IMR-90 (cell line): ENCODE results near the gene LILRA2. TPM values are rescaled to one million over a fixed set of nuclear protein-coding genes. Genes with fewer than 3 reads are reported as not detected.
"Not testable (repeated sequence)": the region's sequence is repeated elsewhere in the genome, so short reads cannot be mapped to it uniquely, and the experiment has no call there.

Experiments
- ATAC-seq: fragments of 200-7000 bp; cut with Tn5 transposase; 2 replicates; pipeline ENCODE4 v1.9.1; 2020; ENCODE audit warnings: low read depth, mild to moderate bottlenecking, moderate library complexity
- BruUV-seq: library from RNA; stranded (reverse); fragments of 400-500 nt; replicated peaks from 2 replicates; lab custom pipeline; 2021; lab: Mats Ljungman, UMichigan
- CTCF ChIA-PET: fragments of 300-600 bp; formaldehyde crosslinking; extraction: SDS; loops from one replicate; lab custom pipeline; 2021; ENCODE audit warnings: antibody characterized with exemption; lab: Yijun Ruan, JAX
- POLR2A ChIA-PET: fragments of 300-600 bp; sonication (Branson Sonifier 250); formaldehyde crosslinking; loops from one replicate; lab custom pipeline; 2022; ENCODE audit warnings: antibody characterized with exemption; ENCODE audit not compliant: unreplicated experiment; lab: Charles Lee
- DNase-seq: peaks from one replicate; pipeline ENCODE4 v3.0.0; 2013
- H2AFZ ChIP-seq: replicated peaks from 2 replicates; pipeline ENCODE3; 2013; ENCODE audit warnings: low read length, mild to moderate bottlenecking; ENCODE audit not compliant: poor library complexity
- H2AK5ac ChIP-seq: 2 replicates; pipeline ENCODE4 v1.6.1; 2013; ENCODE audit warnings: low read depth, low read length, inconsistent platforms
- H2AK9ac ChIP-seq: replicated peaks from 2 replicates; pipeline ENCODE3; 2013; ENCODE audit warnings: mild to moderate bottlenecking, low read depth, low read length, moderate library complexity; ENCODE audit not compliant: poor library complexity
- H2BK120ac ChIP-seq: 2 replicates; pipeline ENCODE4 v1.6.1; 2013; ENCODE audit warnings: low read depth, low read length, inconsistent platforms
- H2BK15ac ChIP-seq: 3 replicates; pipeline ENCODE4 v1.6.1; 2013; ENCODE audit warnings: low read depth, low read length, inconsistent platforms
- H2BK20ac ChIP-seq: 2 replicates; pipeline ENCODE4 v1.6.1; 2013; ENCODE audit warnings: low read depth, mild to moderate bottlenecking, inconsistent platforms, low read length, moderate library complexity
- H2BK5ac ChIP-seq: 2 replicates; pipeline ENCODE4 v1.6.1; 2013; ENCODE audit warnings: mild to moderate bottlenecking, low read depth, low read length, inconsistent platforms; ENCODE audit not compliant: poor library complexity, severe bottlenecking
- H3K14ac ChIP-seq: replicated peaks from 2 replicates; pipeline ENCODE4 v1.6.1; 2013; ENCODE audit warnings: low read depth, low read length, inconsistent platforms
- H3K18ac ChIP-seq: 2 replicates; pipeline ENCODE4 v1.6.1; 2013; ENCODE audit warnings: low read depth, low read length, control low read depth
- H3K23ac ChIP-seq: 2 replicates; pipeline ENCODE4 v1.6.1; 2013; ENCODE audit warnings: low read depth, low read length, inconsistent platforms
- H3K27ac ChIP-seq: 2 replicates; pipeline ENCODE4 v1.5.1; 2013; ENCODE audit warnings: mild to moderate bottlenecking, control low read depth, low read length; ENCODE audit not compliant: insufficient read depth
- H3K27me3 ChIP-seq: 2 replicates; pipeline ENCODE4 v1.6.1; 2013; ENCODE audit warnings: low read length; ENCODE audit not compliant: control insufficient read depth, insufficient read depth
- H3K36me3 ChIP-seq: 2 replicates; pipeline ENCODE4 v1.6.1; 2013; ENCODE audit warnings: low read length, mixed read lengths; ENCODE audit not compliant: control insufficient read depth, insufficient read depth
- H3K4ac ChIP-seq: 2 replicates; pipeline ENCODE4 v1.6.1; 2013; ENCODE audit warnings: low read depth, low read length, inconsistent platforms
- H3K4me1 ChIP-seq: 2 replicates; pipeline ENCODE4 v1.6.1; 2013; ENCODE audit warnings: low read length, mixed read lengths; ENCODE audit not compliant: control insufficient read depth, insufficient read depth
- H3K4me2 ChIP-seq: 2 replicates; pipeline ENCODE4 v1.6.1; 2013; ENCODE audit warnings: low read depth, mild to moderate bottlenecking, control low read depth, low read length, moderate library complexity
- H3K4me3 ChIP-seq: 2 replicates; pipeline ENCODE4 v1.5.1; 2013; ENCODE audit warnings: low read depth, mild to moderate bottlenecking, control low read depth, low read length, moderate library complexity; ENCODE audit not compliant: insufficient read depth
- H3K56ac ChIP-seq: 2 replicates; pipeline ENCODE4 v1.6.1; 2013; ENCODE audit warnings: low read length, inconsistent platforms; ENCODE audit not compliant: insufficient read depth; ENCODE audit errors: extremely low read depth
- H3K79me1 ChIP-seq, 2 experiments: 2 replicates each; pipeline ENCODE4 v1.6.1; 2013; ENCODE audit warnings: low read length in 2 of 2, inconsistent platforms in 1 of 2, low read depth in 1 of 2
- H3K9ac ChIP-seq: 2 replicates; pipeline ENCODE4 v1.6.1; 2013; ENCODE audit warnings: low read depth, low read length, control low read depth
- H3K9me1 ChIP-seq: 2 replicates; pipeline ENCODE4 v1.6.1; 2013; ENCODE audit warnings: low read length, inconsistent platforms; ENCODE audit not compliant: insufficient read depth
- H3K9me3 ChIP-seq: 2 replicates; pipeline ENCODE4 v1.6.1; 2013; ENCODE audit warnings: low read length; ENCODE audit not compliant: control insufficient read depth, insufficient read depth
- H4K20me1 ChIP-seq: 2 replicates; pipeline ENCODE4 v1.6.1; 2013; ENCODE audit warnings: low read length, inconsistent platforms; ENCODE audit not compliant: insufficient read depth
- H4K5ac ChIP-seq: 2 replicates; pipeline ENCODE4 v1.6.1; 2013; ENCODE audit warnings: mild to moderate bottlenecking, low read depth, low read length, control low read depth
- H4K8ac ChIP-seq, 2 experiments: 2 replicates each; pipeline ENCODE4 v1.6.1; 2013; ENCODE audit warnings: low read depth in 2 of 2, low read length in 2 of 2, control low read depth in 1 of 2, inconsistent platforms in 1 of 2
- H4K91ac ChIP-seq: 2 replicates; pipeline ENCODE4 v1.6.1; 2013; ENCODE audit warnings: low read depth, low read length, inconsistent platforms; ENCODE audit not compliant: insufficient read depth
- WGBS, 2 experiments: methylation state at CpG; one replicate each; pipeline versions ENCODE4 v1.1.5 to v1.1.7; 2013; ENCODE audit warnings: missing lambda C conversion rate in 2 of 2; ENCODE audit not compliant: insufficient read length in 1 of 2; ENCODE audit errors: extremely low coverage in 2 of 2; 5-methylcytosine and 5-hydroxymethylcytosine counted together
- dilution Hi-C: fragments of 300-500 bp; cut with HindIII; formaldehyde crosslinking; loops from one replicate; pipeline ENCODE4 v1.14.3; 2018; ENCODE audit warnings: low sequenced_read_pairs; ENCODE audit not compliant: unreplicated experiment
- in situ Hi-C: fragments of 300-500 bp; cut with MboI; formaldehyde crosslinking; loops from 3 replicates; pipeline ENCODE4 v1.14.3; 2019; ENCODE audit warnings: low sequenced_read_pairs, inconsistent platforms, mixed read lengths
- intact Hi-C: fragments of 100-400 bp; cut with micrococcal nuclease; formaldehyde crosslinking; loops from 2 replicates; pipeline ENCODE4 v1.10.0; 2022
- polyA plus RNA-seq, 3 experiments: library from polyadenylated mRNA; depleted of rRNA; stranded (reverse); fragments of >200 nt; gene quantifications; 2 replicates each; pipeline ENCODE4 v1.2.3, GENCODE V29; 2012; ENCODE audit warnings: low replicate concordance in 1 of 3
- total RNA-seq: library from RNA; depleted of rRNA; stranded (reverse); fragments of >200 nt; gene quantifications from 2 replicates; pipeline ENCODE4 v1.2.3, GENCODE V29; 2012

LILRA2 gene
- total and polyA plus RNA-seq, 2 of the 4 experiments (the other 2 are of a cell fraction): not detected

DNA sequence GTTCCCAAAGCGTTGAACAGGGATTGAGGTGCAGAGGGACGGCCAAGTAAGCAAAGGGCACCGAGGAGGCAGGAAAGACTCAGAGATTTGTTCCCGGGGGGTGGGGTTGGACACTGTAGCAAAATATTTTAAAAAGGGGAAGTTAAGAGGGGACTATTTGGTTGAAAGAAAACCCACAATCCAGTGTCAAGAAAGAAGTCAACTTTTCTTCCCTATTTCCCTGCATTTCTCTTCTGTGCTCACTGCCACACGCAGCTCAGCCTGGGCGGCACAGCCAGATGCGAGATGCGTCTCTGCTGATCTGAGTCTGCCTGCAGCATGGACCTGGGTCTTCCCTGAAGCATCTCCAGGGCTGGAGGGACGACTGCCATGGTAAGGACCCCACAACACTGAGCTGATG lies 56.7 kb downstream of the LILRA2 start, which contains the start of gene LILRB1:
Gene LILRB1, plus strand, starts transcription at position 223 of the 400 bp plus-strand sequence. CDS start 590 bp downstream, outside the sequence.
- H3K9me3 ChIP-seq: peaks cover 21% of the 10 kb centered on the region
- H3K4me1 ChIP-seq, DNase-seq, POLR2A ChIA-PET, ATAC-seq, dilution Hi-C loops, H3K27ac ChIP-seq, H4K8ac ChIP-seq, H3K36me3 ChIP-seq, H3K4me3 ChIP-seq, H3K9ac ChIP-seq, H2BK15ac ChIP-seq, H2AFZ ChIP-seq, H3K79me1 ChIP-seq, H4K20me1 ChIP-seq, H2BK120ac ChIP-seq, BruUV-seq, H3K9me1 ChIP-seq, H3K27me3 ChIP-seq, H3K4ac ChIP-seq, H2AK5ac ChIP-seq, H2BK20ac ChIP-seq, H3K18ac ChIP-seq, H3K56ac ChIP-seq, H2AK9ac ChIP-seq, intact Hi-C loops, H2BK5ac ChIP-seq, H3K4me2 ChIP-seq, H3K23ac ChIP-seq, H4K5ac ChIP-seq, H4K91ac ChIP-seq, H3K14ac ChIP-seq, CTCF ChIA-PET: not testable (repeated sequence)
- in situ Hi-C loops: loop anchor here (5.0 kb wide), 1 partner anchor 348 kb away; the partner anchor contains the start of gene LILRB2
- WGBS, 2 experiments: 0% methylated on average over 1 of the region's 9 CpGs; no CpG with 5 or more reads in 1 of the 2 experiments
